K562 (cell line): ENCODE data around the gene CISD3. TPM values are rescaled to one million over a fixed set of nuclear protein-coding genes. Genes with fewer than 3 reads are reported as not detected.

Experiments used
- ATAC-seq: fragments of 200-7000 bp; cut with Tn5 transposase; 3 replicates; pipeline ENCODE4 v1.9.1; 2020; ENCODE audit warnings: moderate library complexity
- BruUV-seq: library from RNA; stranded (reverse); fragments of 400-500 nt; replicated peaks from 2 replicates; lab custom pipeline; 2021; lab: Mats Ljungman, UMichigan
- CTCF ChIA-PET: fragments of 300-600 bp; formaldehyde crosslinking; extraction: SDS; loops from one replicate; lab custom pipeline; 2021; ENCODE audit warnings: low intra/inter-chr PET ratio; lab: Yijun Ruan, JAX
- POLR2A ChIA-PET: fragments of 300-600, 350-650 bp; sonication (Branson Sonifier 250); formaldehyde crosslinking; extraction: SDS; loops from one replicate; lab custom pipeline; 2021; ENCODE audit warnings: antibody characterized with exemption, inconsistent platforms; lab: Yijun Ruan, JAX
- DNase-seq, 4 experiments: peaks; one replicate each; pipeline versions ENCODE4 v3.0.0 to v3.0.0-alpha.2; 2011 to 2018; ENCODE audit warnings: low spot score in 3 of 4, mixed read lengths in 3 of 4; ENCODE audit errors: extremely low read depth in 1 of 4
- FAIRE-seq: peaks from 2 replicates; lab custom pipeline; 2011; peaks lifted over from hg19 to GRCh38; lab: Jason Lieb, UNC
- H2AFZ ChIP-seq: 2 replicates; pipeline ENCODE4 v1.6.0; 2011; ENCODE audit warnings: low read depth, low read length, control low read depth, inconsistent platforms
- H3K27ac ChIP-seq: fragments of 200-600 bp; 3 replicates; pipeline ENCODE4 v1.8.0; 2011; ENCODE audit warnings: low read depth, mild to moderate bottlenecking, control low read depth, inconsistent platforms, low read length, moderate library complexity, mixed read lengths; ENCODE audit errors: extremely low read depth
- H3K27me3 ChIP-seq, 2 experiments: fragments of 300-600 bp in 1 of 2; 2 replicates in 1 of 2; 3 replicates in 1 of 2; pipeline versions ENCODE4 v1.6.0 to v1.8.0; 2011; ENCODE audit warnings: inconsistent platforms in 2 of 2, low read length in 2 of 2, mild to moderate bottlenecking in 1 of 2, mixed read lengths in 1 of 2, moderate library complexity in 1 of 2; ENCODE audit not compliant: control insufficient read depth in 2 of 2, insufficient read depth in 2 of 2
- H3K36me3 ChIP-seq: fragments of 300-600 bp; 3 replicates; pipeline ENCODE4 v1.8.0; 2011; ENCODE audit warnings: mild to moderate bottlenecking, low read length, inconsistent platforms; ENCODE audit not compliant: control insufficient read depth, insufficient read depth
- H3K4me1 ChIP-seq, 2 experiments: fragments of 200-600 bp in 1 of 2; replicated peaks in 1 of 2; 2 replicates in 1 of 2; 3 replicates in 1 of 2; pipeline versions ENCODE4 v1.5.1 to v1.8.0; 2011; ENCODE audit warnings: inconsistent platforms in 2 of 2, low read length in 2 of 2, mild to moderate bottlenecking in 1 of 2, mixed read lengths in 1 of 2, moderate library complexity in 1 of 2; ENCODE audit not compliant: control insufficient read depth in 2 of 2, insufficient read depth in 2 of 2
- H3K4me2 ChIP-seq: 2 replicates; pipeline ENCODE4 v1.6.1; 2011; ENCODE audit warnings: low read length, control low read depth, inconsistent platforms, mixed read lengths; ENCODE audit not compliant: insufficient read depth
- H3K4me3 ChIP-seq: fragments of 200-600 bp; sonication (generic), shearing (Covaris generic); 2 replicates; pipeline ENCODE4 v1.5.1; 2016; ENCODE audit warnings: control low read depth, inconsistent platforms
- H3K79me2 ChIP-seq: fragments of 200-600 bp; 3 replicates; pipeline ENCODE4 v1.8.0; 2011; ENCODE audit warnings: low read length, inconsistent platforms; ENCODE audit not compliant: control insufficient read depth, insufficient read depth
- H3K9ac ChIP-seq, 2 experiments: 2 replicates each; pipeline versions ENCODE4 v1.6.0 to v1.6.1; 2011; ENCODE audit warnings: low read depth in 2 of 2, low read length in 2 of 2, control low read depth in 1 of 2, inconsistent platforms in 1 of 2, mild to moderate bottlenecking in 1 of 2, mixed read lengths in 1 of 2; ENCODE audit not compliant: insufficient read depth in 1 of 2
- H3K9me1 ChIP-seq: one replicate; pipeline ENCODE4 v1.6.0; 2011; ENCODE audit warnings: inconsistent platforms, mild to moderate bottlenecking, low read length, moderate library complexity; ENCODE audit not compliant: control insufficient read depth, insufficient read depth
- H3K9me3 ChIP-seq: replicated peaks from 2 replicates; pipeline ENCODE4 v1.5.1; 2011; ENCODE audit warnings: low read depth, low read length, inconsistent platforms; ENCODE audit not compliant: control insufficient read depth, insufficient read depth
- H4K20me1 ChIP-seq: replicated peaks from 2 replicates; pipeline ENCODE4 v1.6.1; 2011; ENCODE audit warnings: low read length, inconsistent platforms, mixed read lengths; ENCODE audit not compliant: control insufficient read depth, insufficient read depth
- ARNT ChIP-seq, 2 experiments: fragments of 450-650 bp; IDR thresholded peaks; 2 replicates each; pipeline ENCODE4 v1.6.1; 2016; ENCODE audit warnings: mild to moderate bottlenecking in 1 of 2
- ATF4 ChIP-seq: fragments of 450-650 bp; formaldehyde crosslinking; IDR thresholded peaks from 2 replicates; pipeline ENCODE4 v1.4.0; 2022; ENCODE audit warnings: mild to moderate bottlenecking, moderate library complexity
- CTCF ChIP-seq, 3 experiments: IDR thresholded peaks in 2 of 3; conservative IDR thresholded peaks in 1 of 3; 2 replicates each; pipeline ENCODE4 v1.5.1; 2011 to 2012; ENCODE audit warnings: low read length in 3 of 3, mild to moderate bottlenecking in 3 of 3, control low read depth in 2 of 3, improper control_type of control experiment in 1 of 3, inconsistent platforms in 1 of 3, low read depth in 1 of 3, mixed read lengths in 1 of 3, moderate library complexity in 1 of 3; ENCODE audit not compliant: insufficient read depth in 2 of 3
- ELF2 ChIP-seq: fragments of 250-450 bp; sonication (Bioruptor Pico); IDR thresholded peaks from 2 replicates; pipeline ENCODE4 v1.5.0; 2021; ENCODE audit warnings: mild to moderate bottlenecking
- HMG20A ChIP-seq: fragments of 450-650 bp; formaldehyde crosslinking; conservative IDR thresholded peaks from 2 replicates; pipeline ENCODE4 v1.4.0; 2020; ENCODE audit warnings: mild to moderate bottlenecking, mixed read lengths
- HMGN3 ChIP-seq: IDR thresholded peaks from 2 replicates; pipeline ENCODE4 v1.6.1; 2011; ENCODE audit warnings: borderline replicate concordance, low read depth, mild to moderate bottlenecking, mixed read lengths, low read length; ENCODE audit not compliant: insufficient read length; ENCODE audit errors: extremely low read depth
- KDM5B ChIP-seq: fragments of 200-600 bp; sonication (generic); IDR thresholded peaks from 2 replicates; pipeline ENCODE4 v1.6.1; 2012; ENCODE audit warnings: low read depth, mild to moderate bottlenecking, moderate library complexity, low read length, control low read depth, inconsistent platforms; ENCODE audit not compliant: insufficient replicate concordance
- MCM2 ChIP-seq: fragments of 450-650 bp; IDR thresholded peaks from 2 replicates; pipeline ENCODE4 v1.6.1; 2017; ENCODE audit warnings: low read depth, mild to moderate bottlenecking
- MCM5 ChIP-seq: fragments of 450-650 bp; IDR thresholded peaks from 2 replicates; pipeline ENCODE4 v1.6.1; 2016; ENCODE audit warnings: low read depth
- XRCC4 ChIP-seq: IDR thresholded peaks from one replicate; pipeline ENCODE4 v1.6.1; 2011; ENCODE audit not compliant: insufficient read depth, insufficient read length; ENCODE audit errors: extremely low read depth
- ZC3H4 ChIP-seq: sonication (generic); formaldehyde crosslinking; IDR thresholded peaks from 2 replicates; pipeline ENCODE4 v1.9.0; 2021; ENCODE audit warnings: missing genetic modification reagents, borderline replicate concordance
- ZFP30 ChIP-seq: fragments of 250-450 bp; sonication (Bioruptor Pico); IDR thresholded peaks from 2 replicates; pipeline ENCODE4 v1.8.0; 2022; ENCODE audit warnings: moderate library complexity, mild to moderate bottlenecking, inconsistent platforms, borderline replicate concordance
- ZNF165 ChIP-seq: fragments of 250-450 bp; sonication (Bioruptor Pico); IDR thresholded peaks from 2 replicates; pipeline ENCODE4 v1.4.0; 2020; ENCODE audit warnings: borderline replicate concordance
- WGBS: fragments of 100-300 bp; shearing (Covaris generic); methylation state at CpG from one replicate; pipeline ENCODE4 v1.1.6; 2016; ENCODE audit warnings: low coverage, mixed read lengths; ENCODE audit not compliant: insufficient coverage; ENCODE audit errors: missing lambda C conversion rate; 5-methylcytosine and 5-hydroxymethylcytosine counted together
- in situ Hi-C: fragments of 300-500 bp; cut with MboI; formaldehyde crosslinking; loops from 4 replicates; pipeline ENCODE4 v1.15.0; 2018; ENCODE audit warnings: inconsistent platforms, mixed read lengths
- intact Hi-C: fragments of 100-400 bp; cut with micrococcal nuclease; formaldehyde crosslinking; loops from 2 replicates; pipeline ENCODE4 v1.14.2; 2022
- polyA plus RNA-seq, 8 experiments: library from polyadenylated mRNA; depleted of rRNA in 4 of 8; stranded (reverse) in 5 of 8; unstranded in 3 of 8; fragments of >200 nt; fragmentation: Nextera tagmentation in 2 of 8; fragmentation: Illumina TruSeq in 1 of 8; extraction: Ambion mirVana in 2 of 8; extraction: Trizol in 1 of 8; gene quantifications; 2 replicates each; pipeline versions ENCODE4 v1.2.1 to v1.2.3, GENCODE V29; 2011 to 2014; ENCODE audit warnings: inconsistent platforms in 1 of 8, missing spikeins in 1 of 8
- total RNA-seq, 7 experiments: library from RNA; depleted of rRNA in 6 of 7; stranded (reverse); fragments of >200 nt in 6 of 7; fragmentation: Illumina TruSeq in 2 of 7; extraction: Trizol in 2 of 7; gene quantifications; 2 replicates each; pipeline versions ENCODE4 v1.2.1 to v1.2.3, GENCODE V29; 2011 to 2021; ENCODE audit warnings: low replicate concordance in 1 of 7
- TF ChIP-seq, protein P1 (sequence below): sonication (generic); IDR thresholded peaks from 2 replicates; pipeline ENCODE4 v1.6.1; 2016
- TF ChIP-seq, protein P2 (sequence below): sonication (generic); formaldehyde crosslinking; IDR thresholded peaks from 2 replicates; pipeline ENCODE4 v1.9.0; 2022; ENCODE audit warnings: mild to moderate bottlenecking, missing genetic modification reagents
- TF ChIP-seq, protein P3 (sequence below): fragments of 250-450 bp; sonication (Bioruptor Pico); IDR thresholded peaks from 2 replicates; pipeline ENCODE4 v1.5.0; 2022; ENCODE audit warnings: mild to moderate bottlenecking

Gene CISD3
- total and polyA plus RNA-seq, 9 of the 15 experiments (the other 6 are each of a cell fraction or from before 2014, with no cell fraction given) = 5.0 to 60.7 (median 15.7) TPM

DNA sequence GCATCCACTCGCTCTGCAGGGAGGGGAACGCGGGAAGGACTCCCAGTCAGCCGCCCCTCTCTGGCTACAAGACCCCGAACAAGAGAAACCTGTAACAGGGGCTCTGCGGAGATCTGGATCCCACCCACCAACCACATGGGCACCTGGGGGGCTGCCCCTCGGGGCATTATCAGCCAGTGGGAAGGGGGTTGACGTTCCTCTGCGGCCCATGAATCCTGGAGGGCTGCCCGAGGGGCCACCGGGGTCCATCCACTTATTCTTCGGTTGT, 19.8 kb downstream of the CISD3 start:
- H3K9me3 ChIP-seq = no peaks in the 10 kb centered on the region
- no peaks in the 10 kb centered on the region for H3K27me3 ChIP-seq
- H4K20me1 ChIP-seq = peaks cover 9% of the 10 kb centered on the region
- ATAC-seq (no peak), DNase-seq (no peak), FAIRE-seq (no peak)
- H3K4me2 ChIP-seq = peak overlapping the region; percentile 86
- 0% methylated on average over 11 of the region's 12 CpGs for WGBS
- peaks cover 14% of the 10 kb centered on the region for H3K36me3 ChIP-seq
- intact Hi-C loops = loop anchor here (5.0 to 10.0 kb wide), 4 partner anchors 48 to 405 kb away; partner anchors contain the start of genes PLXDC1 and RPL23
- ChIA-PET POLR2A (interaction anchor here (0.8 to 1.1 kb wide), 2 partner anchors 18 to 173 kb away, joined by 3 to 4 read pairs; no protein-coding TSS in a partner anchor), CTCF (no interaction called here)
- in situ Hi-C loops = no loop called here
- peaks cover 4% of the 10 kb centered on the region for H3K9me1 ChIP-seq
- H3K27ac ChIP-seq = peak overlapping the region; percentile 86
- BruUV-seq = TSS peak; percentile 38
- H3K4me1 ChIP-seq = peaks cover 24 to 61% of the 10 kb centered on the region in 2 experiments
- peak overlapping the region; percentile 67 for H2AFZ ChIP-seq
- H3K4me3 ChIP-seq = peak overlapping the region; percentile 74
- peaks cover 88% of the 10 kb centered on the region for H3K79me2 ChIP-seq
- H3K9ac ChIP-seq = peak overlapping the region; percentile 90 to 92
- no peak for TF ChIP-seq ZC3H4
- TF ChIP-seq HMGN3 = peak; percentile 8
- no peak for TF ChIP-seq ZFP30 (CRISPR knock-in tag)
- no peak for TF ChIP-seq ZNF165 (CRISPR knock-in tag)
- TF ChIP-seq, protein P1, sequence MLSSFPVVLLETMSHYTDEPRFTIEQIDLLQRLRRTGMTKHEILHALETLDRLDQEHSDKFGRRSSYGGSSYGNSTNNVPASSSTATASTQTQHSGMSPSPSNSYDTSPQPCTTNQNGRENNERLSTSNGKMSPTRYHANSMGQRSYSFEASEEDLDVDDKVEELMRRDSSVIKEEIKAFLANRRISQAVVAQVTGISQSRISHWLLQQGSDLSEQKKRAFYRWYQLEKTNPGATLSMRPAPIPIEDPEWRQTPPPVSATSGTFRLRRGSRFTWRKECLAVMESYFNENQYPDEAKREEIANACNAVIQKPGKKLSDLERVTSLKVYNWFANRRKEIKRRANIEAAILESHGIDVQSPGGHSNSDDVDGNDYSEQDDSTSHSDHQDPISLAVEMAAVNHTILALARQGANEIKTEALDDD = no peak
- TF ChIP-seq ATF4 (CRISPR knock-in tag) = no peak
- TF ChIP-seq MCM2 = no peak
- no peak for TF ChIP-seq HMG20A
- no peak for TF ChIP-seq MCM5
- TF ChIP-seq KDM5B = no peak
- no peak for TF ChIP-seq XRCC4
- no peak for TF ChIP-seq CTCF (IDR thresholded peaks at IDR 0.05 in 2 of 3, conservative IDR thresholded peaks at IDR 0.05 in 1 of 3; ENCODE audit: insufficient read depth in 2 of 3, low read depth in 1 of 3, low read length in 3 of 3)
- TF ChIP-seq, protein P2, sequence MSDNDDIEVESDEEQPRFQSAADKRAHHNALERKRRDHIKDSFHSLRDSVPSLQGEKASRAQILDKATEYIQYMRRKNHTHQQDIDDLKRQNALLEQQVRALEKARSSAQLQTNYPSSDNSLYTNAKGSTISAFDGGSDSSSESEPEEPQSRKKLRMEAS (CRISPR knock-in tag) = no peak
- TF ChIP-seq, protein P3, sequence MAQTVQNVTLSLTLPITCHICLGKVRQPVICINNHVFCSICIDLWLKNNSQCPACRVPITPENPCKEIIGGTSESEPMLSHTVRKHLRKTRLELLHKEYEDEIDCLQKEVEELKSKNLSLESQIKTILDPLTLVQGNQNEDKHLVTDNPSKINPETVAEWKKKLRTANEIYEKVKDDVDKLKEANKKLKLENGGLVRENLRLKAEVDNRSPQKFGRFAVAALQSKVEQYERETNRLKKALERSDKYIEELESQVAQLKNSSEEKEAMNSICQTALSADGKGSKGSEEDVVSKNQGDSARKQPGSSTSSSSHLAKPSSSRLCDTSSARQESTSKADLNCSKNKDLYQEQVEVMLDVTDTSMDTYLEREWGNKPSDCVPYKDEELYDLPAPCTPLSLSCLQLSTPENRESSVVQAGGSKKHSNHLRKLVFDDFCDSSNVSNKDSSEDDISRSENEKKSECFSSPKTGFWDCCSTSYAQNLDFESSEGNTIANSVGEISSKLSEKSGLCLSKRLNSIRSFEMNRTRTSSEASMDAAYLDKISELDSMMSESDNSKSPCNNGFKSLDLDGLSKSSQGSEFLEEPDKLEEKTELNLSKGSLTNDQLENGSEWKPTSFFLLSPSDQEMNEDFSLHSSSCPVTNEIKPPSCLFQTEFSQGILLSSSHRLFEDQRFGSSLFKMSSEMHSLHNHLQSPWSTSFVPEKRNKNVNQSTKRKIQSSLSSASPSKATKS (CRISPR knock-in tag) = no peak
- TF ChIP-seq ARNT (IDR thresholded peaks at IDR 0.05) = 0 out of 4 replicates have a peak, but pooled peaks of 1 of the 2 experiments have one; percentile 4
- TF ChIP-seq ELF2 (CRISPR knock-in tag) = no peak
